Karpas-422 (cell line): ENCODE measurements around the gene KATNAL2. TPM values are rescaled to one million over a fixed set of nuclear protein-coding genes. Genes with fewer than 3 reads are reported as not detected.
A peak's percentile ranks its signal among the peaks of the same experiment; 100 is the strongest.

Experiments
- DNase-seq: peaks from one replicate; pipeline ENCODE4 v3.0.0-alpha.2; 2015
- H2AFZ ChIP-seq: fragments of 200-600 bp; sonication (generic); 2 replicates; pipeline ENCODE4 v1.6.1; 2014; ENCODE audit warnings: antibody characterized with exemption, low read length, mixed read lengths
- H3K27ac ChIP-seq: fragments of 200-600 bp; sonication (generic); 2 replicates; pipeline ENCODE4 v1.5.1; 2014; ENCODE audit warnings: mild to moderate bottlenecking, low read length, moderate library complexity
- H3K27me3 ChIP-seq: fragments of 200-600 bp; sonication (generic); 2 replicates; pipeline ENCODE4 v1.6.1; 2014; ENCODE audit warnings: low read length, mixed read lengths
- H3K36me3 ChIP-seq: fragments of 200-600 bp; sonication (generic); 2 replicates; pipeline ENCODE4 v1.6.1; 2014; ENCODE audit warnings: low read length, mixed read lengths; ENCODE audit not compliant: insufficient read depth
- H3K4me1 ChIP-seq: fragments of 200-600 bp; sonication (generic); 2 replicates; pipeline ENCODE4 v1.6.1; 2014; ENCODE audit warnings: mild to moderate bottlenecking, low read length, mixed read lengths
- H3K4me2 ChIP-seq: fragments of 200-600 bp; sonication (generic); 2 replicates; pipeline ENCODE4 v1.6.1; 2014; ENCODE audit warnings: low read length, low read depth, mild to moderate bottlenecking; ENCODE audit not compliant: poor library complexity, severe bottlenecking
- H3K4me3 ChIP-seq: fragments of 200-600 bp; sonication (generic); 2 replicates; pipeline ENCODE4 v1.5.1; 2014; ENCODE audit warnings: mild to moderate bottlenecking, antibody characterized with exemption, low read length, mixed read lengths
- H3K79me2 ChIP-seq: fragments of 200-600 bp; sonication (generic); 2 replicates; pipeline ENCODE4 v1.6.1; 2014; ENCODE audit warnings: mild to moderate bottlenecking, low read length, mixed read lengths
- H3K9ac ChIP-seq: fragments of 200-600 bp; sonication (generic); 2 replicates; pipeline ENCODE4 v1.6.0; 2014; ENCODE audit warnings: low read length
- H3K9me2 ChIP-seq: fragments of 200-600 bp; sonication (generic), shearing (Covaris generic); replicated peaks from 2 replicates; pipeline ENCODE4 v1.6.0; 2014; ENCODE audit warnings: mild to moderate bottlenecking, low read length, moderate library complexity; ENCODE audit not compliant: insufficient read depth
- H3K9me3 ChIP-seq: fragments of 300-700, 200-600 bp; sonication (generic); 2 replicates; pipeline ENCODE4 v1.6.1; 2014; ENCODE audit warnings: low read length, mixed read lengths
- H4K20me1 ChIP-seq: fragments of 200-600 bp; sonication (generic); 2 replicates; pipeline ENCODE4 v1.6.1; 2014; ENCODE audit warnings: mild to moderate bottlenecking, antibody characterized with exemption, low read length, low read depth; ENCODE audit not compliant: insufficient read depth
- total RNA-seq: library from RNA; depleted of rRNA; stranded (reverse); fragments of >200 nt; shearing (Covaris generic); gene quantifications from 2 replicates; pipeline ENCODE4 v1.2.3, GENCODE V29; 2014; ENCODE audit warnings: low replicate concordance

The KATNAL2 gene
- total RNA-seq, 1 experiment from 2014 or later = 29.5 TPM

GRCh38 chr18:46892842-46893241 lies 24.6 kb upstream of the KATNAL2 start:
- Histone ChIP-seq H3K36me3 (peaks cover 34% of the 10 kb centered on the region), H3K4me1 (peaks cover 27% of the 10 kb centered on the region), H3K9ac (no peak overlapping the region), H3K27me3 (no peaks in the 10 kb centered on the region), H3K79me2 (peaks cover 100% of the 10 kb centered on the region), H3K9me2 (no peaks in the 10 kb centered on the region), H2AFZ (no peak overlapping the region), H3K4me3 (no peak overlapping the region), H4K20me1 (no peaks in the 10 kb centered on the region), H3K4me2 (no peak overlapping the region), H3K9me3 (peaks cover 20% of the 10 kb centered on the region), H3K27ac (no peak overlapping the region)
- no peak for DNase-seq

GRCh38 chr18:46893360-46893759 lies 24.0 kb upstream of the KATNAL2 start:
- H3K4me1 ChIP-seq = peaks cover 27% of the 10 kb centered on the region
- peaks cover 30% of the 10 kb centered on the region for H3K36me3 ChIP-seq
- H4K20me1 ChIP-seq = no peaks in the 10 kb centered on the region
- no peak overlapping the region for H3K4me2 ChIP-seq
- H3K27ac ChIP-seq = no peak overlapping the region
- peaks cover 100% of the 10 kb centered on the region for H3K79me2 ChIP-seq
- H3K27me3 ChIP-seq = no peaks in the 10 kb centered on the region
- no peak for DNase-seq
- H3K4me3 ChIP-seq = no peak overlapping the region
- H3K9me2 ChIP-seq = no peaks in the 10 kb centered on the region
- peaks cover 17% of the 10 kb centered on the region for H3K9me3 ChIP-seq
- no peak overlapping the region for H2AFZ ChIP-seq
- H3K9ac ChIP-seq = no peak overlapping the region

GRCh38 chr18:46894124-46894523 lies 23.3 kb upstream of the KATNAL2 start:
- H3K27ac ChIP-seq = no peak overlapping the region
- H4K20me1 ChIP-seq = no peaks in the 10 kb centered on the region
- H3K79me2 ChIP-seq = peaks cover 100% of the 10 kb centered on the region
- H2AFZ ChIP-seq = no peak overlapping the region
- H3K9me3 ChIP-seq = peaks cover 12% of the 10 kb centered on the region
- no peaks in the 10 kb centered on the region for H3K9me2 ChIP-seq
- H3K4me2 ChIP-seq = no peak overlapping the region
- no peak overlapping the region for H3K4me3 ChIP-seq
- no peak for DNase-seq
- peaks cover 25% of the 10 kb centered on the region for H3K36me3 ChIP-seq
- no peak overlapping the region for H3K9ac ChIP-seq
- peaks cover 28% of the 10 kb centered on the region for H3K4me1 ChIP-seq
- no peaks in the 10 kb centered on the region for H3K27me3 ChIP-seq

GRCh38 chr18:46899274-46899948 lies 18.0 kb upstream of the KATNAL2 start:
- Histone ChIP-seq H3K4me3 (no peak overlapping the region), H3K27ac (peak overlapping the region; percentile 24; the same call in 1 of the 2 replicates)

GRCh38 chr18:46903406-46903805 lies 14.0 kb upstream of the KATNAL2 start:
- Histone ChIP-seq H3K4me3 (no peak overlapping the region), H3K27me3 (no peaks in the 10 kb centered on the region), H2AFZ (no peak overlapping the region), H3K9ac (no peak overlapping the region), H4K20me1 (no peaks in the 10 kb centered on the region; the same call in 1 of the 2 replicates), H3K27ac (no peak overlapping the region), H3K9me2 (no peaks in the 10 kb centered on the region), H3K4me1 (peaks cover 26% of the 10 kb centered on the region), H3K9me3 (no peaks in the 10 kb centered on the region), H3K36me3 (peaks cover 40% of the 10 kb centered on the region), H3K79me2 (peaks cover 100% of the 10 kb centered on the region), H3K4me2 (no peak overlapping the region)
- DNase-seq = no peak

More at GRCh38 chr18:46899274-46899948, 18.0 kb upstream of the KATNAL2 start:
- Histone ChIP-seq H3K36me3 (peaks cover 30% of the 10 kb centered on the region; the same call in 1 of the 2 replicates), H2AFZ (no peak overlapping the region), H3K27me3 (no peaks in the 10 kb centered on the region), H3K9ac (no peak overlapping the region), H4K20me1 (no peaks in the 10 kb centered on the region; the same call in 1 of the 2 replicates), H3K79me2 (peaks cover 100% of the 10 kb centered on the region), H3K9me2 (no peaks in the 10 kb centered on the region), H3K4me2 (no peak overlapping the region), H3K9me3 (no peaks in the 10 kb centered on the region), H3K4me1 (peaks cover 22% of the 10 kb centered on the region)
- no peak for DNase-seq

GRCh38 chr18:46909497-46909896 lies 7.9 kb upstream of the KATNAL2 start:
- Histone ChIP-seq H4K20me1 (peaks cover 4% of the 10 kb centered on the region; the same call in 1 of the 2 replicates), H2AFZ (no peak overlapping the region), H3K79me2 (peaks cover 99% of the 10 kb centered on the region), H3K9me2 (no peaks in the 10 kb centered on the region), H3K27me3 (no peaks in the 10 kb centered on the region), H3K9me3 (no peaks in the 10 kb centered on the region), H3K9ac (no peak overlapping the region), H3K36me3 (peaks cover 23% of the 10 kb centered on the region), H3K4me1 (peaks cover 25% of the 10 kb centered on the region), H3K4me3 (no peak overlapping the region), H3K27ac (no peak overlapping the region), H3K4me2 (no peak overlapping the region)
- DNase-seq = no peak

GRCh38 chr18:46910856-46911255 lies 6.5 kb upstream of the KATNAL2 start:
- Histone ChIP-seq H3K4me3 (no peak overlapping the region), H3K4me2 (no peak overlapping the region), H3K27ac (no peak overlapping the region), H3K9ac (no peak overlapping the region), H4K20me1 (peaks cover 8% of the 10 kb centered on the region), H3K9me3 (no peaks in the 10 kb centered on the region), H3K9me2 (no peaks in the 10 kb centered on the region), H2AFZ (no peak overlapping the region), H3K36me3 (peaks cover 19% of the 10 kb centered on the region), H3K4me1 (peaks cover 39% of the 10 kb centered on the region), H3K27me3 (no peaks in the 10 kb centered on the region), H3K79me2 (peaks cover 99% of the 10 kb centered on the region)
- DNase-seq = no peak

GRCh38 chr18:46915800-46916550 lies 1.4 kb upstream of the KATNAL2 start:
- H3K4me2 ChIP-seq = peak overlapping the region; percentile 79
- H3K27ac ChIP-seq = peak overlapping the region; percentile 63
- H3K9me3 ChIP-seq = no peaks in the 10 kb centered on the region
- H3K4me1 ChIP-seq = peaks cover 37% of the 10 kb centered on the region
- H3K27me3 ChIP-seq = no peaks in the 10 kb centered on the region
- peaks cover 65% of the 10 kb centered on the region for H3K79me2 ChIP-seq
- no peak for DNase-seq
- peak overlapping the region; percentile 92 for H3K9ac ChIP-seq
- peak overlapping the region; percentile 73 for H3K4me3 ChIP-seq
- H4K20me1 ChIP-seq = peaks cover 4% of the 10 kb centered on the region
- H2AFZ ChIP-seq = no peak overlapping the region
- no peaks in the 10 kb centered on the region; the same call in none of the 2 replicates for H3K36me3 ChIP-seq
- no peaks in the 10 kb centered on the region for H3K9me2 ChIP-seq
